HG03432 (cell line): ENCODE data around the gene TRAPPC10.

Experiments used
- ATAC-seq: cut with Tn5 transposase; IDR thresholded peaks from one replicate; pipeline ENCODE4 v1.9.1; 2021; ENCODE audit warnings: mild to moderate bottlenecking, moderate library complexity; ENCODE audit not compliant: unreplicated experiment

TRAPPC10 gene

GRCh38 chr21:43981151-43981870 is 30.8 kb upstream of the TRAPPC10 start:
- no peak for ATAC-seq

GRCh38 chr21:43981871-43982210 is 30.3 kb upstream of the TRAPPC10 start:
- ATAC-seq, result no peak

- ATAC-seq, result no peak
Measured at GRCh38 chr21:43982489-43983078, 29.5 kb upstream of the TRAPPC10 start.

GRCh38 chr21:43983390-43983789 is 28.7 kb upstream of the TRAPPC10 start:
- ATAC-seq, result no peak

DNA sequence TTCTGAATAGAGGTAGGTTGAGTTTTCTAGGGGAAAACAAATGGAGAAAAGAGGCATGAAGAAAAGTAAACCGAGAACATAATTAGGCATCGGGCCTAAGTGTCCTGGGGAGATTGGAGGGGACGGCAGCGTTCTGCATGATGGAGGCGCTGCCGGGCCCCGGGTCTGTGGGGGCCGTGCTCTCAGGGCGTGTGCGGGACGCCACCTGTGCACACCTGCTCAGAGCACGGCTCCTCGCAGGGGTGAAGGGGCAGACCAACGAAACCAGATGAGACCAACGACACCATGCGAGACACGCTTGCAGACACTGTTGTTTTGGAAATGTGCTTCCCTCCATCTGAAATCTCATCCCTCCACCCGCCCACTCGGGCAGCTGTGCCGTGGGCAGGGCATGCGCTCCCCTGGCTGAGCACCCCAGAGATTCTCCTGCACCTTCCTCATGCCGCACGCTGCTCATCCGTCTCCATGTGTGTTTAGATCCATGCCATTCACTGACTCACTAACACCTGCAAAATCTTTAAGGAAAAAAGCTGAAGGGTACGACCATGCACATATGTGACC is 28.2 kb upstream of the TRAPPC10 start:
- ATAC-seq, result no peak

DNA sequence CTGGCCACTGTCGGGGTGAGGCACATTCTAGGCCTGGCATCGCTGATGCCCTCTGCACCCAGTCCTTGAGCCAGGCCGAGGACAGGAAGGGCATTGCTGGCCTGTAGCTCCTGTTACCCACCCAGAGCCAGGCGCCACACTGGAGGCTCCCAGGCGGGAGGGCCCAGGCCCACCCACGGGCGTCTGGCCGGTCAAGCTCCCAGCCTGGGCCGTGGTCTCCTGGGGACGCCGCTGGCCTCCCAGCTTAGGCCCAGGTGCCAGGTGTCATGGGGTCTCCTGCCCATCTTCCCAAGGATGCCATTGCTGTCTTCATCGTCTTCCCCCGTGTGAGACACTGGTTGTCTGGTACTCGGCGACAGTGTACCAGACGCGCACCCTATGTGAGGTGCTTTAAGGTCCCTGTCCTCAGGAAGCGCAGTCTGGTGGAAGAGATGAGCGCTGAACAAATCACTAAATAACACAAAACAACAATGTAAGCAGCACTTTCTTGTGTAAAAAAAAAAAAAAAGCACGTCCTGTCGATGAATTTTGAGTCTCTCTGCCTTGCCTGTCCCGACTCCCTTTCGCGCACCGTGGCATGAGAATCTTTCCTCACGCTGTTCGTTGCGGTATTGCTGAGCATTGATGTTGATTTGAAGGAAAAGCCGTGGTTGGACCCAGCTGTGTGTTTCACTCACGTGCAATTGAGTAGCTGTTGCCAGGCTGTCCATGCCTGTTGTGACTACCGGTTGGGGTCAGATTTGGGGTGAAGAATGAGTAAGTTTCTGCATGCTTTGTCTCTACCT is 27.0 kb upstream of the TRAPPC10 start:
- ATAC-seq, result no peak

GRCh38 chr21:43985690-43986251 is 26.3 kb upstream of the TRAPPC10 start:
- ATAC-seq, result no peak

DNA sequence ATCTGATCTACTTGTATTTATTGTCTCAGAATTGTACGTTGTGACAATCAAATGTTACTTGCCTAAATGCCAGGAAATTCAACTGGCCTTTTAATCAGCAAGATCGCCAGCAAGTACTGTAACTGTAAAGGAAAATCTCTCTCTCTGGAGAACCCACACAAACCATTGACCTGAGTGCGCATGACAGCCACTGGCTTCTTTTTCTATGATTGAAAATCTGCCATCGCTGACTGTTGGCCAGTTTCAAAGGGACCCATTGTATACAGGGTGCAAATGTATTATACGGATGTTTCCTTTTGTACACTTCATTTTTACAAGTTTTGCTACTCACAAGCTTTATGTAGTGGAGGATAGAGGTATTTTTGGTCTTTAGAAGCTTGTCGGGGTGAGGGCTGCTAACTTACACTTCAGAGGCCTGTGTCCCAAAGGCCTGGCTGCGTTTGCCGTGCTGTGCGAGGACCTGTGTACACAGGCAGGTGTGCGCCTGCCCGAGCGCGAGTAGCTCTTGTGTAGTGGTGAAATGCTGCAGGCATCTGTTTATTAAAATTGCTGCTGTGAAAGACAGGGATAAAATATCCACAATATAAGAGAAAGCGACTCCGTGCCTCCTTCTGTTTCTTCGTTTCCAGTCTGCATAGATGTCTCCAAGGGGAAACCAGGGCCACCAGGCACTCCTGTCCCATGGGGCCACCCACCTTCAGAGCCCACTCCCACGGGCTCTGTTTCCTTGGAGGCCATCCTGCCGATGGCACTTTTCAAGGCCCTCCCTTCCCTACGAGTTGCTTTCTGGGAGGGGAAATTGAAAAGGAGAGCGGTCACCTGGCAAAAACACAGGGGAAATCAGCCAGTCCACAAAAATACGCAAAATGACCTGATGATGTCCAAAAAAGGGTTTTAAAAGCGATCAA is 25.3 kb upstream of the TRAPPC10 start:
- ATAC-seq, result no peak

DNA sequence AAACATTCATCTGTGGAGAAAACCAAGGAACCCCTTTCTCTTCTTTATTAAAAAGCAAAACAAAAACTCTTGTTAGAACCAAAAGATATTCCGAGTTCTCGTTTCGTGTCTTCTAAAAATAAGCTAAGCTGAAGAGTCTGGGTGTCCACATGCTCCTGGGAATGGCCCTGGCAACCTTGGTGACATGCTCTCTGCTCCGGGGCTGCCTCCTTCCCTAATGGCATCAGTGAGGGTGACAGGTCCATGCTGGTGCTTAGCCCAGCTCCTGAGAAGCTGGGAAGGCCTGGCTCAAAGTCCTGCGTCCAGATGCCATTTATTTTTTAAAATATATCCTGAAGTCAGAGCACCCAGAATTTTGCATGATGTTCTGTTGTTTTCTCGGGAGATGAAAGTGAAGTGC is 24.6 kb upstream of the TRAPPC10 start:
- no peak for ATAC-seq

GRCh38 chr21:43988016-43988415 is 24.1 kb upstream of the TRAPPC10 start:
- no peak for ATAC-seq

DNA sequence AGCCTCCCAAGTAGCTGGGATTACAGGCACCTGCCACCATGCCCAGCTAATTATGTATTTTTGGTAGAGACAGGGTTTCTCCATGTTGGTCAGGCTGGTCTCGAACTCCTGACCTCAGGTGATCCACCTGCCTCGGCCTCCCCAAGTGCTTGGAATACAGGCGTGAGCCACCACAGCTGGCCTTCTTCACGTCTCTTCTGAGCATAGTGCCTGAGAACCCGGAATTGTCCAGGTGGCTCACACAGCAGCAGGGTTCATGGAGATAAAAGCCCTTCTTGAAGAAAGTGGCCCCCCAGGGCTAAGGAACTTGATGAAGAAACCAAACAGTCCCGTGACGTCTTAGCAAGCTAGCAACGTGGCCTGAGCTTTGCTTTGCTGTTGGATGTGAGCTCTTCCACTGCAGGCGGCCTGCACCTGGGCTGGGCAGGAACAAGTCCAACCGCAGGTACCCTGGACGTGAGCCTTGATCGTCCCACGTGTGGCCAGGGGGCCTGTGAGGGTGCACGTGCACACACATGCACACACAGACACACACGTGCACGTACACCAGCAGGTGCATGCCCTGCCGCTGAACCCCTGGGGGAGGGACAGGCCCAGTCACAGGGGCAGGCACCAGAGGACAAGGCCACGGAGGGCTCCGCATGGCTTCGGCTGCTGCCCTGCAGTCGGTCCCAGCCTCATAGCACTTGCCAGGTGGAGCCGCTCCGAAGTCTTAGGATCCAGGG is 23.4 kb upstream of the TRAPPC10 start:
- ATAC-seq, result no peak

GRCh38 chr21:43989401-43989800 is 22.7 kb upstream of the TRAPPC10 start:
- no peak for ATAC-seq

DNA sequence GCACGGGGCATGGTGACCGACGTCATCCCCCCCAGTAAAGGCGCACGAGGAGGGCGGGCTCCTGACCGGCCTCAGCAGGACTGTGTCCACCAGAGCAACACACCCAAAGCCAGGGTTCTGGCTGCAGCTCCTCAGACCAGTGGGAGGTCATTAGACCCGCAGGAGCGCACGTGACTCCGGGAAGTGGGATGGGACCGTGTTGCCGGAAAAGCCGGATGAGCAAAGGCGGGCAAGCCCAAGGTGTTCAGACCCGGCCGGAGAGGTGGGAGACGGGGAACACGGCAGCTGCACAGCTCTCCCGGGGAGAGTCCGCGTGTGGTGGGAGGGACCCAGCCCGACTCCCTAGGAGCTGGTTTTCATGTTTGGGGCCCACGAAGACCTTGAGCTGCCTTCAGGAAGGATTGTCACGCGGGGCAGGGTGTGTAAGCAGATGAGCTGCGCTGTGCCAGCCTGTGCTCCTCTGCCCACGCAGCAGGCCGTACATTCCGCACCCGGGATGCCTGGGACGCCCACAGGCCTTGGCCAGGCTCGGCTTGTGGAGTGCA is 20.6 kb upstream of the TRAPPC10 start:
- ATAC-seq, result no peak

DNA sequence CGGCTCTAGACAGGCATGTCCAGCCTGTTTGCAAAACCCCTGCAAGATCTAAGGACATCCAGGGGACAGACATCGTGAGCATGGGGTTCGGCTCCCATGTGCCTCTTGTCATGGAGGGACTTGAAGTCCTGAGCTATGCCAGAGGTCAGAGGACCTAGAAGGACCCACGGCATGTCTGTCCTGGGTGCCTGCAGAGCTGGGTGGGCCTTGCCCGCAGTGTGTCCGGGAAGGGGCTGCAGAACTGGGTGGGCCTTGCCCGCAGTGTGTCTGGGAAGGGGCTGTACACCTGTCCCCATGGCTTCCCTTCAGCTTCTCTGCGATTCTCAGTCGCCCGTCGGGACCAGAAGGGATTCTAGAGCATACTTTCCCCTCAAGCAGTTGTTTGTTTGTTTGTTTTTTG is 20.0 kb upstream of the TRAPPC10 start:
- ATAC-seq, result no peak

- ATAC-seq, result no peak
Measured at GRCh38 chr21:43993420-43993934, 18.6 kb upstream of the TRAPPC10 start.

- no peak for ATAC-seq
Measured at GRCh38 chr21:43994085-43994484, 18.0 kb upstream of the TRAPPC10 start.

DNA sequence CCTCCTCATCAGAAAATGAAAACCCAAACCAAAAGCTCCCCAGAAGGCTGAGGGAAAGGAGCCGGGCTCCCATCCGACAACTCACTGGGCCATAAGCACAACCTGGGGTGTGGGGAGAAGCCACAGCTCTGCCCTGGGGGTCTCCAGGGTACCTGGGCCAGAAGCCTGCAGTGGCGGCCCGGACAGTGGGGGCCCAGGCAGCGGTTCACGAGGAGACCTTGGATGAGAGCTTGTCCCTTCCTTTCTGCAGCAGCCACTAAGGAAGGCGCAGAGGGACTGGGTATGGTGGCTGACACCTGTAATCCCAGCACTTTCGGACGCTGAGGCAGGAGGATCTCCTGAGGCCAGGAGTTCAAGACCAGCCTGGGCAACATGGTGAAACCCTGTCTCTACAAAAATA is 17.5 kb upstream of the TRAPPC10 start:
- ATAC-seq, result no peak

- no peak for ATAC-seq
Measured at GRCh38 chr21:43995521-43996105, 16.5 kb upstream of the TRAPPC10 start.
